K562 (cell line): Measurements from ENCODE around the gene CPSF7. TPM values are rescaled to one million over a fixed set of nuclear protein-coding genes. Genes with fewer than 3 reads are reported as not detected.

ENCODE experiments used
- CBFA2T2 ChIP-seq: fragments of 450-650 bp; conservative IDR thresholded peaks from 2 replicates; pipeline ENCODE4 v1.6.1; 2017; ENCODE audit warnings: mild to moderate bottlenecking
- CBFA2T3 ChIP-seq: fragments of 450-650 bp; IDR thresholded peaks from 2 replicates; pipeline ENCODE4 v1.6.1; 2017
- DPF2 ChIP-seq: fragments of 450-650 bp; IDR thresholded peaks from 2 replicates; pipeline ENCODE4 v1.6.1; 2016
- GATAD2B ChIP-seq: fragments of 450-650 bp; IDR thresholded peaks from 2 replicates; pipeline ENCODE4 v1.6.1; 2017; ENCODE audit warnings: mild to moderate bottlenecking, borderline replicate concordance
- GTF2E2 ChIP-seq: fragments of 200-800 bp; sonication (Bioruptor generic); IDR thresholded peaks from 2 replicates; pipeline ENCODE4 v1.6.1; 2016; ENCODE audit warnings: missing genetic modification characterization, missing compliant biosample characterization
- JUND ChIP-seq, 2 experiments: IDR thresholded peaks; 2 replicates in 1 of 2; 3 replicates in 1 of 2; pipeline ENCODE4 v1.6.1; 2011; ENCODE audit warnings: borderline replicate concordance in 2 of 2, low read depth in 2 of 2, low read length in 2 of 2, improper control_type of control experiment in 1 of 2, missing biosample characterization in 1 of 2, missing genetic modification characterization in 1 of 2, missing genetic modification reagents in 1 of 2
- KHSRP ChIP-seq: fragments of 450-650 bp; IDR thresholded peaks from 2 replicates; pipeline ENCODE4 v1.6.1; 2017
- LEF1 ChIP-seq: fragments of 450-650 bp; IDR thresholded peaks from 2 replicates; pipeline ENCODE4 v1.6.1; 2016; ENCODE audit warnings: mild to moderate bottlenecking
- NFE2 ChIP-seq: IDR thresholded peaks from 2 replicates; pipeline ENCODE4 v1.6.1; 2014; ENCODE audit warnings: antibody characterized with exemption, low read depth
- NFYB ChIP-seq: IDR thresholded peaks from 2 replicates; pipeline ENCODE4 v1.6.1; 2011; ENCODE audit warnings: mild to moderate bottlenecking, moderate library complexity; ENCODE audit not compliant: insufficient read length; ENCODE audit errors: extremely low read depth
- NR2C2 ChIP-seq, 2 experiments: fragments of 200-800 bp in 1 of 2; sonication (Bioruptor generic) in 1 of 2; sonication (generic) in 1 of 2; formaldehyde crosslinking in 1 of 2; IDR thresholded peaks; 2 replicates each; pipeline versions ENCODE4 v1.6.1 to v1.8.0; 2016 to 2022; ENCODE audit warnings: mild to moderate bottlenecking in 1 of 2, missing compliant biosample characterization in 1 of 2, missing genetic modification characterization in 1 of 2, missing genetic modification reagents in 1 of 2
- NRF1 ChIP-seq, 2 experiments: fragments of 450-650 bp; IDR thresholded peaks in 1 of 2; conservative IDR thresholded peaks in 1 of 2; 2 replicates each; pipeline ENCODE4 v1.6.1; 2014; ENCODE audit warnings: mild to moderate bottlenecking in 2 of 2
- PKNOX1 ChIP-seq: fragments of 450-650 bp; IDR thresholded peaks from 2 replicates; pipeline ENCODE4 v1.6.1; 2016
- PML ChIP-seq: IDR thresholded peaks from 2 replicates; pipeline ENCODE4 v1.6.1; 2012; ENCODE audit warnings: low read length, inconsistent platforms
- RHOXF2B ChIP-seq: fragments of 250-450 bp; sonication (Bioruptor Pico); conservative IDR thresholded peaks from 2 replicates; pipeline ENCODE4 v1.5.1; 2021
- SMAD3 ChIP-seq: fragments of 450-650 bp; formaldehyde crosslinking; conservative IDR thresholded peaks from 2 replicates; pipeline ENCODE4 v1.4.0; 2020; ENCODE audit warnings: mild to moderate bottlenecking
- SMARCC2 ChIP-seq: fragments of 450-650 bp; IDR thresholded peaks from 2 replicates; pipeline ENCODE4 v1.6.1; 2017; ENCODE audit warnings: antibody characterized with exemption, moderate library complexity, mild to moderate bottlenecking, low read depth
- SMARCE1 ChIP-seq: fragments of 450-650 bp; IDR thresholded peaks from 2 replicates; pipeline ENCODE4 v1.7.1; 2016; ENCODE audit warnings: mild to moderate bottlenecking
- TCF3 ChIP-seq: sonication (generic); formaldehyde crosslinking; IDR thresholded peaks from 2 replicates; pipeline ENCODE4 v1.4.0; 2020; ENCODE audit warnings: mild to moderate bottlenecking, missing genetic modification reagents
- polyA plus RNA-seq, 8 experiments: library from polyadenylated mRNA; depleted of rRNA in 4 of 8; stranded (reverse) in 5 of 8; unstranded in 3 of 8; fragments of >200 nt; fragmentation: Nextera tagmentation in 2 of 8; fragmentation: Illumina TruSeq in 1 of 8; extraction: Ambion mirVana in 2 of 8; extraction: Trizol in 1 of 8; gene quantifications; 2 replicates each; pipeline versions ENCODE4 v1.2.1 to v1.2.3, GENCODE V29; 2011 to 2014; ENCODE audit warnings: inconsistent platforms in 1 of 8, missing spikeins in 1 of 8
- total RNA-seq, 7 experiments: library from RNA; depleted of rRNA in 6 of 7; stranded (reverse); fragments of >200 nt in 6 of 7; fragmentation: Illumina TruSeq in 2 of 7; extraction: Trizol in 2 of 7; gene quantifications; 2 replicates each; pipeline versions ENCODE4 v1.2.1 to v1.2.3, GENCODE V29; 2011 to 2021; ENCODE audit warnings: low replicate concordance in 1 of 7
- TF ChIP-seq, protein P1 (sequence below): sonication (generic); formaldehyde crosslinking; IDR thresholded peaks from 2 replicates; pipeline ENCODE4 v1.8.0; 2022; ENCODE audit warnings: missing genetic modification reagents, mild to moderate bottlenecking, moderate library complexity, borderline replicate concordance
- TF ChIP-seq, protein P2 (sequence below): fragments of 250-450 bp; sonication (Bioruptor Pico); IDR thresholded peaks from 2 replicates; pipeline ENCODE4 v1.8.0; 2022; ENCODE audit warnings: moderate library complexity, mild to moderate bottlenecking, inconsistent platforms
- TF ChIP-seq, protein P3 (sequence below): fragments of 450-650 bp; IDR thresholded peaks from 2 replicates; pipeline ENCODE4 v1.6.1; 2017; ENCODE audit warnings: antibody characterized with exemption, mild to moderate bottlenecking

The CPSF7 gene
- total and polyA plus RNA-seq, 9 of the 15 experiments (the other 6 are each of a cell fraction or from before 2014, with no cell fraction given) = 14.8 to 104 (median 44.1) TPM

DNA sequence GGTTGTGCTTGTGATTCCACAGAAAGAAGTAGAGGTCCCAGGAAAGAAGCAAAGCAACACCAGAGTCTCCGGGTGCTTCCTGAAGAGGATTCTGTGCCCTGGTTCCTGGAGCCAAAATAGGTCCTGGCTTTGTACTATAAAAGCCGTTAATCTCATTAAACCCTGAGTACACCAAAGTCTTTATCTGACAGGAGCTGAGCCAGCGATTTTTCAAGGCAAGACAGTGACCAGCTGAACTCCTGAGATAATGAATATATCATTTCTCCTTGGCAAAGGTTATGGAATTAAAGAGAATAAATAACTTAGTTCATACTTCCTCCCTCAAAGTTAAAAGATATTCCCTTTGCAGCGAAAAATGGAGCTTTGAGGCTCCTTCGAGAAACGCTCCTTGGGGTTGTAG, 62.4 kb downstream of the CPSF7 start (continued):
- TF ChIP-seq, protein P1, sequence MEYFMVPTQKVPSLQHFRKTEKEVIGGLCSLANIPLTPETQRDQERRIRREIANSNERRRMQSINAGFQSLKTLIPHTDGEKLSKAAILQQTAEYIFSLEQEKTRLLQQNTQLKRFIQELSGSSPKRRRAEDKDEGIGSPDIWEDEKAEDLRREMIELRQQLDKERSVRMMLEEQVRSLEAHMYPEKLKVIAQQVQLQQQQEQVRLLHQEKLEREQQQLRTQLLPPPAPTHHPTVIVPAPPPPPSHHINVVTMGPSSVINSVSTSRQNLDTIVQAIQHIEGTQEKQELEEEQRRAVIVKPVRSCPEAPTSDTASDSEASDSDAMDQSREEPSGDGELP = 0 out of 2 replicates have a peak, but pooled peaks have one; percentile 5
- TF ChIP-seq GTF2E2 (tag) = no peak
- TF ChIP-seq JUND (IDR thresholded peaks at IDR 0.05; ENCODE audit: borderline replicate concordance, low read depth, low read length) = peak; percentile 12; the same call in 1 of the 2 replicates
- TF ChIP-seq JUND (tag; IDR thresholded peaks at IDR 0.05; ENCODE audit: borderline replicate concordance, low read depth, low read length) = no peak; the same call in 2 of the 3 replicates
- peak; percentile 83 for TF ChIP-seq CBFA2T3
- peak; percentile 57; the same call in 1 of the 2 replicates for TF ChIP-seq PML
- 0 out of 2 replicates have a peak, but pooled peaks have one; percentile 31 for TF ChIP-seq LEF1
- no peak for TF ChIP-seq NR2C2 (CRISPR knock-in tag; IDR thresholded peaks at IDR 0.05)
- peak; percentile 25; the same call in 1 of the 2 replicates for TF ChIP-seq NR2C2 (tag; IDR thresholded peaks at IDR 0.05)
- TF ChIP-seq GATAD2B = no peak
- TF ChIP-seq NRF1 (conservative IDR thresholded peaks at IDR 0.05 in 1 of 2, IDR thresholded peaks at IDR 0.05 in 1 of 2) = no peak
- TF ChIP-seq TCF3 (CRISPR knock-in tag) = peak; percentile 87
- peak; percentile 85 for TF ChIP-seq DPF2
- TF ChIP-seq RHOXF2B (CRISPR knock-in tag) = no peak
- TF ChIP-seq KHSRP = 0 out of 2 replicates have a peak, but pooled peaks have one; percentile 10
- peak; percentile 62 for TF ChIP-seq CBFA2T2
- TF ChIP-seq, protein P2, sequence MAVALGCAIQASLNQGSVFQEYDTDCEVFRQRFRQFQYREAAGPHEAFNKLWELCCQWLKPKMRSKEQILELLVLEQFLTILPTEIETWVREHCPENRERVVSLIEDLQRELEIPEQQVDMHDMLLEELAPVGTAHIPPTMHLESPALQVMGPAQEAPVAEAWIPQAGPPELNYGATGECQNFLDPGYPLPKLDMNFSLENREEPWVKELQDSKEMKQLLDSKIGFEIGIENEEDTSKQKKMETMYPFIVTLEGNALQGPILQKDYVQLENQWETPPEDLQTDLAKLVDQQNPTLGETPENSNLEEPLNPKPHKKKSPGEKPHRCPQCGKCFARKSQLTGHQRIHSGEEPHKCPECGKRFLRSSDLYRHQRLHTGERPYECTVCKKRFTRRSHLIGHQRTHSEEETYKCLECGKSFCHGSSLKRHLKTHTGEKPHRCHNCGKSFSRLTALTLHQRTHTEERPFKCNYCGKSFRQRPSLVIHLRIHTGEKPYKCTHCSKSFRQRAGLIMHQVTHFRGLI (CRISPR knock-in tag) = 0 out of 2 replicates have a peak, but pooled peaks have one; percentile 26
- TF ChIP-seq SMARCC2 = peak; percentile 45; the same call in 1 of the 2 replicates
- peak; percentile 57; the same call in 1 of the 2 replicates for TF ChIP-seq PKNOX1
- TF ChIP-seq, protein P3, sequence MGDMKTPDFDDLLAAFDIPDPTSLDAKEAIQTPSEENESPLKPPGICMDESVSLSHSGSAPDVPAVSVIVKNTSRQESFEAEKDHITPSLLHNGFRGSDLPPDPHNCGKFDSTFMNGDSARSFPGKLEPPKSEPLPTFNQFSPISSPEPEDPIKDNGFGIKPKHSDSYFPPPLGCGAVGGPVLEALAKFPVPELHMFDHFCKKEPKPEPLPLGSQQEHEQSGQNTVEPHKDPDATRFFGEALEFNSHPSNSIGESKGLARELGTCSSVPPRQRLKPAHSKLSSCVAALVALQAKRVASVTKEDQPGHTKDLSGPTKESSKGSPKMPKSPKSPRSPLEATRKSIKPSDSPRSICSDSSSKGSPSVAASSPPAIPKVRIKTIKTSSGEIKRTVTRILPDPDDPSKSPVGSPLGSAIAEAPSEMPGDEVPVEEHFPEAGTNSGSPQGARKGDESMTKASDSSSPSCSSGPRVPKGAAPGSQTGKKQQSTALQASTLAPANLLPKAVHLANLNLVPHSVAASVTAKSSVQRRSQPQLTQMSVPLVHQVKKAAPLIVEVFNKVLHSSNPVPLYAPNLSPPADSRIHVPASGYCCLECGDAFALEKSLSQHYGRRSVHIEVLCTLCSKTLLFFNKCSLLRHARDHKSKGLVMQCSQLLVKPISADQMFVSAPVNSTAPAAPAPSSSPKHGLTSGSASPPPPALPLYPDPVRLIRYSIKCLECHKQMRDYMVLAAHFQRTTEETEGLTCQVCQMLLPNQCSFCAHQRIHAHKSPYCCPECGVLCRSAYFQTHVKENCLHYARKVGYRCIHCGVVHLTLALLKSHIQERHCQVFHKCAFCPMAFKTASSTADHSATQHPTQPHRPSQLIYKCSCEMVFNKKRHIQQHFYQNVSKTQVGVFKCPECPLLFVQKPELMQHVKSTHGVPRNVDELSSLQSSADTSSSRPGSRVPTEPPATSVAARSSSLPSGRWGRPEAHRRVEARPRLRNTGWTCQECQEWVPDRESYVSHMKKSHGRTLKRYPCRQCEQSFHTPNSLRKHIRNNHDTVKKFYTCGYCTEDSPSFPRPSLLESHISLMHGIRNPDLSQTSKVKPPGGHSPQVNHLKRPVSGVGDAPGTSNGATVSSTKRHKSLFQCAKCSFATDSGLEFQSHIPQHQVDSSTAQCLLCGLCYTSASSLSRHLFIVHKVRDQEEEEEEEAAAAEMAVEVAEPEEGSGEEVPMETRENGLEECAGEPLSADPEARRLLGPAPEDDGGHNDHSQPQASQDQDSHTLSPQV = peak; percentile 57
- TF ChIP-seq NFYB = no peak
- TF ChIP-seq NFE2 = peak; percentile 42; the same call in 1 of the 2 replicates
- 0 out of 2 replicates have a peak, but pooled peaks have one; percentile 20 for TF ChIP-seq SMAD3 (CRISPR knock-in tag)
- TF ChIP-seq SMARCE1 = peak; percentile 60; the same call in 1 of the 2 replicates
